ENCODE results near the gene SSH2. TPM values are rescaled to one million over a fixed set of nuclear protein-coding genes. Genes with fewer than 3 reads are reported as not detected.

Gene SSH2
- 20.5 and 40.4 TPM in 2 replicates for total RNA-seq

GRCh38 chr17:29929533-29930408 is at the start of gene SSH2:
SSH2 (minus strand) TSS chr17:29930228; CDS start chr17:29930000, 228 bp downstream.

GRCh38 chr17:29941334-29941733 is 11.3 kb upstream of the SSH2 start, which contains the start of gene EFCAB5:
EFCAB5 (plus strand) TSS chr17:29941634; CDS start chr17:29941797, 163 bp downstream.

GRCh38 chr17:29622337-29623282 is 307.4 kb downstream of the SSH2 start, which contains the start of gene CORO6:
CORO6 (minus strand) TSS chr17:29622912; CDS start chr17:29621421, 1,491 bp downstream.

GRCh38 chr17:29592850-29593551 is 337.0 kb downstream of the SSH2 start, which contains the start of gene ANKRD13B:
ANKRD13B (plus strand) TSS chr17:29593132; CDS start chr17:29593622, 490 bp downstream.

GRCh38 chr17:29589524-29590410 is 340.3 kb downstream of the SSH2 start, which contains the start of gene GIT1:
GIT1 (minus strand) TSS chr17:29589648; CDS start chr17:29589378, 270 bp downstream.

Other genes with a start within 250 kb of the SSH2 start
- gene EFCAB5, start 11.4 kb upstream of the SSH2 start, total RNA-seq = 0.12 TPM in 1 of 2 replicates, not detected in the other
- gene NSRP1, start 186.6 kb upstream of the SSH2 start, total RNA-seq = 5.4 and 6.5 TPM in 2 replicates